Upper lobe of right lung (tissue), 1 donor: Measurements from ENCODE around the gene HES3. TPM values are rescaled to one million over a fixed set of nuclear protein-coding genes. Genes with fewer than 3 reads are reported as not detected.

ENCODE experiments used
- ATAC-seq: fragments of 200-7000 bp; cut with Tn5 transposase; one replicate; pipeline ENCODE4 v1.9.1; 2020; ENCODE audit warnings: mild to moderate bottlenecking, moderate library complexity
- DNase-seq: peaks from one replicate; pipeline ENCODE4 v3.0.0-alpha.2; 2020
- H3K27ac ChIP-seq: fragments of 200-600 bp; one replicate; pipeline ENCODE4 v1.8.0; 2022
- H3K27me3 ChIP-seq: fragments of 200-600 bp; one replicate; pipeline ENCODE4 v1.8.0; 2022; ENCODE audit warnings: mild to moderate bottlenecking
- H3K36me3 ChIP-seq: fragments of 200-600 bp; one replicate; pipeline ENCODE4 v1.8.0; 2022
- H3K4me1 ChIP-seq: fragments of 200-600 bp; one replicate; pipeline ENCODE4 v1.8.0; 2022
- H3K4me3 ChIP-seq: fragments of 200-600 bp; one replicate; pipeline ENCODE4 v1.8.0; 2022; ENCODE audit warnings: mild to moderate bottlenecking
- H3K9me3 ChIP-seq: fragments of 200-600 bp; one replicate; pipeline ENCODE4 v1.8.0; 2022
- intact Hi-C: fragments of 100-400 bp; cut with DNase I; formaldehyde crosslinking; loops from one replicate; pipeline ENCODE4 v1.11.0; 2022
- total RNA-seq: library from RNA; stranded (reverse); fragmentation: NEBNext Ultra II Directional; extraction: Animal tissue kit (Norgen Biotek cat#: 25700); gene quantifications from one replicate; pipeline ENCODE4 v1.2.1, GENCODE V29; 2021
- TF ChIP-seq, protein P1 (sequence below): fragments of 200-600 bp; IDR thresholded peaks from one replicate; pipeline ENCODE4 v1.8.0; 2022; ENCODE audit warnings: antibody characterized with exemption
- donor health status: DM: no; HTN: yes; CAD: no; lungs with severe emphysema.

HES3 gene
- total RNA-seq, 1 donor from 2014 or later, result not detected

DNA sequence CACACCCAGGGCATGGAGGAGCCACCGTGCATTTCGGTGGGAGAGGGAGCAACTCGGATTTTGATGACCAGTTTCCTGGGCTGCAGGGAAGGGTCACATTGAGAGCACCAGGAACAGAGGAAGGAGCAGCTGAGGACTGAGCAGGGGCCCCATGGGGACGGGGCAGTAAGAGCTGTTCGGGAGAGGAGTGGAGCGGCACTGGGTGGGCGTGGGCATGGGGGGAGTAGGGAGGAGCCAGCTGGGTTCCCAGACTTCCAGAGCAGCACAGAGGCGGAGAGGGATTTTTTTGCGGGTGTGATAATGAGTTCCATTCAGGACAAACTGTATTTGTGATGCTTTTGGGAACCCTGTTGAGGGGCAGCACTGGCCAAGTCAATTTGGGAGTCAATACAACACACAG, 34.3 kb downstream of the HES3 start:
- intact Hi-C loops, result no loop called here
- Histone ChIP-seq H3K4me1 (no peaks in the 10 kb centered on the region), H3K27me3 (no peaks in the 10 kb centered on the region), H3K9me3 (no peaks in the 10 kb centered on the region), H3K27ac (no peak overlapping the region), H3K4me3 (no peak overlapping the region), H3K36me3 (no peaks in the 10 kb centered on the region)
- TF ChIP-seq, protein P1, sequence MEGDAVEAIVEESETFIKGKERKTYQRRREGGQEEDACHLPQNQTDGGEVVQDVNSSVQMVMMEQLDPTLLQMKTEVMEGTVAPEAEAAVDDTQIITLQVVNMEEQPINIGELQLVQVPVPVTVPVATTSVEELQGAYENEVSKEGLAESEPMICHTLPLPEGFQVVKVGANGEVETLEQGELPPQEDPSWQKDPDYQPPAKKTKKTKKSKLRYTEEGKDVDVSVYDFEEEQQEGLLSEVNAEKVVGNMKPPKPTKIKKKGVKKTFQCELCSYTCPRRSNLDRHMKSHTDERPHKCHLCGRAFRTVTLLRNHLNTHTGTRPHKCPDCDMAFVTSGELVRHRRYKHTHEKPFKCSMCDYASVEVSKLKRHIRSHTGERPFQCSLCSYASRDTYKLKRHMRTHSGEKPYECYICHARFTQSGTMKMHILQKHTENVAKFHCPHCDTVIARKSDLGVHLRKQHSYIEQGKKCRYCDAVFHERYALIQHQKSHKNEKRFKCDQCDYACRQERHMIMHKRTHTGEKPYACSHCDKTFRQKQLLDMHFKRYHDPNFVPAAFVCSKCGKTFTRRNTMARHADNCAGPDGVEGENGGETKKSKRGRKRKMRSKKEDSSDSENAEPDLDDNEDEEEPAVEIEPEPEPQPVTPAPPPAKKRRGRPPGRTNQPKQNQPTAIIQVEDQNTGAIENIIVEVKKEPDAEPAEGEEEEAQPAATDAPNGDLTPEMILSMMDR, result no peak
- no peak for ATAC-seq
- DNase-seq, result no peak

DNA sequence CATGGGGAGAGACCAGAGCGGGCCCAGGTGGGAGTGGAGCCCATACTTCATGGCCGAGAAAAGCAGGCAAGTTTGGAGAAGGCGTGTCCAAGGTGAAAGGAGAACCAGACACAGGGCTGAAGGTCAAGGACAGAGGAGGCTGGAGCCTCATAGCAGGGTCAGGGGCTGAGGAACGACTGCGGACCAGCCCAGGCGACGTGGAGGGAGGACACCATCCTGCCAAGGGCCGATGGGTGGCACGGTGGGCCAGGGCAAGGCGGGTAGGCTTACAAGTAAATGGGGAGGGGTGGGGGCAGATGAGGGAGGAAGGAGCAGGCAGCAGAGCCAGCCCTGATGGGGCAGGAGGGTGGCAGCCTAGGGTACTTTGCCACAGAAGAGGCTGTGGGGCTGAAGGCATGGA, 35.1 kb downstream of the HES3 start:
- no peaks in the 10 kb centered on the region for H3K9me3 ChIP-seq
- H3K27ac ChIP-seq, result no peak overlapping the region
- no peak overlapping the region for H3K4me3 ChIP-seq
- DNase-seq (no peak), ATAC-seq (no peak)
- intact Hi-C loops, result no loop called here
- H3K27me3 ChIP-seq, result no peaks in the 10 kb centered on the region
- no peaks in the 10 kb centered on the region for H3K36me3 ChIP-seq
- TF ChIP-seq, protein P1, result no peak
- H3K4me1 ChIP-seq, result no peaks in the 10 kb centered on the region

DNA sequence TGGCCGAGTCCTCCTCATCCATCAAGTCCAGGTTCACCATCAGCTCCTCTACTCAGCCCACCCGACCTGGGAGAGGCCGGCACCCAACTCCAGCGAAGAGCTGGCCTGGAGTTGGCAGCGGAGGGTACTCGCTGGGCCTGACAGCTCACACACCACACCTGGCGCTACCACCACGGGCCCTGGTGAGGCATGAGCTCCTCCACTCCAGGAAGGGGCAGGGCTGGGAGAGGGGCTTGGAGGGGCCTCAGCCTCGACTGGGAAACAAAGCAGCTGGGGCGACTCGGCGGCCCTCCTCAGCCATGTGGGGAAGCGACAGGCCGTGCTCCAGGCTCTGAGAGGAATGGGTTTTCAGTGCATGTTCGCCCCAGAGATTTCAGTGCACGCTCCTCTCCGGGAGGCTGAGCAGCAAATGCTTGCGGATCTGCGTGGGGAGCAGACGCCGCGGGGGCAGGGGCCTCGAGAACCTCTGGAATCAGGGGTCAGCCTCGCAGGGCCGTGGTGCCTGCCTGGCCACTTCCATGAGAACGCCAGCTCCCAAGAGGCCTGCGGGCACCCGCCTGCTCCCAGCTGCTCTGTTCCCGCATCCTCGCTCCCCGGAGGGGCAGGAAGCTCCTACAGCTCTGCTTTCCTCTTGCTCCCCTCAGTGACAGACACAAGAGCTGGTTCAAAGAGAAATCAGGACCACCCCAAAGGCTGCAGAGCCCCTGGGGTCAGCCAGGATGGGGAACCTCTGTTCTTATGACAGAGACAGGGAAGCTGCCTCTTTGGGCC, 35.8 kb downstream of the HES3 start:
- no peak overlapping the region for H3K4me3 ChIP-seq
- no peaks in the 10 kb centered on the region for H3K27me3 ChIP-seq
- no peak for DNase-seq
- ATAC-seq, result no peak
- no peak overlapping the region for H3K27ac ChIP-seq
- TF ChIP-seq, protein P1, result no peak
- H3K9me3 ChIP-seq, result no peaks in the 10 kb centered on the region
- intact Hi-C loops, result no loop called here
- no peaks in the 10 kb centered on the region for H3K4me1 ChIP-seq
- H3K36me3 ChIP-seq, result no peaks in the 10 kb centered on the region

DNA sequence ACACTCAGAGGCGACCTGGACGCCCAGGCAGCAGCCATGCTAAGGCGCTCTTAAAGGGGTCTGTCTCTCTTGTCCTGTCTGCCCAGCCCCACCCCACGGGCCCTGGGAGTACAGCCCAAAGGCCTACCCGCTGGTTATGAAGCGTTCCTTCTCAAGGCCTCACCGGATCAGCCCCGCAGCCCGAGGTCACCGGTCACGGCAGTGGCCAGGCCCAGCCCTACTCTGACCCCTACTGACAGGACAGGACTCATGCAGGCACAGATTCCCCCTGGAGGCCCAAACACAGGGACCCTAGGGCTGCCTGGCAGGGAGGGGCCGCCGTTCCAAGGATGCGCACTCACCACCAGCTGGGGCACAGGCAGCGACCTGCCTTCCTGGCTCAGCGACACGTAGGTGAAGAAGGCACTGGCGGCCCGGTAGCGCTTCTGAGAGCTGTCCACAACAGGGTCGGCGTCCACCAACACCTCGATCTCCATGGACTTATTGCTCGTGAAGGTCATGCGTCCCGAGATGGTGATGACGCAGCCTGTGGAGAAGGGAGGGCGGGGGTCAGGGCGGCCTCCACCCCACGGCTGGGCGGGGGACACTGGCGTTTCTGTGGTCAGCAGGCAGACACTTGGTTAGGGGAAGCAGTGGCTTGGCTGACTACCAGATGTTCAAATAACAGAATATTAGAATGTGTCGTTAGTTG, 36.9 kb downstream of the HES3 start:
- Histone ChIP-seq H3K4me1 (no peaks in the 10 kb centered on the region), H3K4me3 (no peak overlapping the region), H3K36me3 (no peaks in the 10 kb centered on the region), H3K9me3 (no peaks in the 10 kb centered on the region), H3K27me3 (no peaks in the 10 kb centered on the region), H3K27ac (peak overlapping the region; percentile 42)
- peak; percentile 85 for DNase-seq
- TF ChIP-seq, protein P1, result peak; percentile 36
- peak; percentile 79 for ATAC-seq
- intact Hi-C loops, result no loop called here

DNA sequence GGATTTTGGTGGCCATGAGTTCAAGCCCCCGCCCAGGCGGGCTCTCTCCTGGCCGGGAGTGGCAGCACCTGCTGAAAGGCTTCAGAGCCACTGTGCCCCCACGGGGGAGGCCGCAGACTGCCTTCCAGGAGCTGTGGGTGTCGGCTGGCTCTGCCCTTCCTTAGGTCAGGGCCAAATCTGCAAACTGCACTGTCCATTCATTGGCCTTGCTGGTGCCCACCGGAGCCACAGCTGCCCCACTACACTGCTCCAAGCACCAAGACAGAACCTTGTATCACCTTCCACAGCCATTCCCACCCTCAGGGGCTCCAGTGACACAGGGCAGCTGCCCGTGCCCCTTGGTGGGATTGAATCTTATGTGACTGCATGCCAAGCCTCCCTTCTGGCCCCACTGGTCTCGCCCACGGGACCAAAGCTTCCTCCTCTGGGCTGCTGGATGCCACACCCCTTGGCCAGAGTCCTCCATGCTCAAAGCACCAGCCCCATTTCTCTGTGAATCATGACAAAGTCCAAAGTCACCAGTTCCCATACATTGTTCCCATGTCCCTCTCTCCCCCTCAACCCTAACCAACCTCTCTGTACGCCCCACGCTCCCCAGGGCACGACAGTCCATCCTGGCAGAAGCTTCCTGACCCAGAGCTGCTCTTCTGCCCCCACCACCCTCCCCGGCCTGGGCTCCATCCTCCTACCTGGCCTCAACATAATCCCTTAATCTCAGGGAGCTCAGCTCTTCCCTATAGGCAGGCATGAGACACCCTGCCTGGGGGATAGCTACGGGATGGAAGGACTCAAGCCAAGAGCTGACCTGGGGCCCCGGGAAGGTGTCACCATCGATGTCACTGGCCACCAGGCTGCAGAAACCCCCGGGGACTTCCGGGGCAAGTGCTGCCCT, 37.8 kb downstream of the HES3 start:
- no peaks in the 10 kb centered on the region for H3K27me3 ChIP-seq
- TF ChIP-seq, protein P1, result no peak
- no peaks in the 10 kb centered on the region for H3K36me3 ChIP-seq
- no peaks in the 10 kb centered on the region for H3K4me1 ChIP-seq
- H3K9me3 ChIP-seq, result no peaks in the 10 kb centered on the region
- intact Hi-C loops, result no loop called here
- H3K27ac ChIP-seq, result peak overlapping the region; percentile 42
- DNase-seq, result no peak
- peak; percentile 60 for ATAC-seq
- H3K4me3 ChIP-seq, result no peak overlapping the region
